Neural crest cell (in vitro differentiated cells): ENCODE measurements around the gene SCMH1. TPM values are rescaled to one million over a fixed set of nuclear protein-coding genes. Genes with fewer than 3 reads are reported as not detected.

Source experiments
- DNase-seq: peaks from one replicate; pipeline ENCODE4 v3.0.0; 2021; ENCODE audit warnings: low read depth, mixed read lengths, low spot score
- H3K27ac Mint-ChIP-seq: one replicate; pipeline ENCODE4 v1.8.0; 2021; ENCODE audit warnings: mild to moderate bottlenecking, mixed read lengths; ENCODE audit not compliant: unreplicated experiment
- H3K27me3 Mint-ChIP-seq: 2 replicates; pipeline ENCODE4 v1.8.0; 2021; ENCODE audit warnings: low read depth, mild to moderate bottlenecking, mixed read lengths
- H3K36me3 Mint-ChIP-seq: 2 replicates; pipeline ENCODE4 v1.8.0; 2021; ENCODE audit warnings: low read depth, mild to moderate bottlenecking, mixed read lengths
- H3K4me1 Mint-ChIP-seq: 2 replicates; pipeline ENCODE4 v1.8.0; 2021; ENCODE audit warnings: mixed read lengths
- H3K4me3 Mint-ChIP-seq: one replicate; pipeline ENCODE4 v1.8.0; 2021; ENCODE audit warnings: mild to moderate bottlenecking, mixed read lengths
- H3K9me3 Mint-ChIP-seq: 2 replicates; pipeline ENCODE4 v1.8.0; 2021; ENCODE audit warnings: mixed read lengths
- CTCF ChIP-seq: fragments of 200-600 bp; sonication (generic); conservative IDR thresholded peaks from 2 replicates; pipeline ENCODE4 v1.5.0; 2021; ENCODE audit warnings: antibody characterized with exemption, mild to moderate bottlenecking
- total RNA-seq: library from RNA; stranded (reverse); gene quantifications from 2 replicates; pipeline ENCODE4 v1.2.1, GENCODE V29; 2021

Gene SCMH1
- total RNA-seq, 1 donor from 2014 or later = 50.6 TPM

GRCh38 chr1:40998668-40999067 lies 243.4 kb downstream of the SCMH1 start:
- TF ChIP-seq CTCF = no peak
- Mint-ChIP-seq H3K27me3 (no peaks in the 10 kb centered on the region), H3K36me3 (peaks cover 32% of the 10 kb centered on the region), H3K4me3 (no peak overlapping the region), H3K9me3 (no peaks in the 10 kb centered on the region), H3K4me1 (no peaks in the 10 kb centered on the region), H3K27ac (no peak overlapping the region)
- DNase-seq = no peak

GRCh38 chr1:40997096-40997495 lies 245.0 kb downstream of the SCMH1 start:
- no peak for TF ChIP-seq CTCF
- Mint-ChIP-seq H3K27ac (no peak overlapping the region), H3K4me1 (no peaks in the 10 kb centered on the region), H3K4me3 (no peak overlapping the region), H3K36me3 (peaks cover 32% of the 10 kb centered on the region), H3K27me3 (no peaks in the 10 kb centered on the region), H3K9me3 (no peaks in the 10 kb centered on the region)
- DNase-seq = no peak

- Mint-ChIP-seq H3K27ac (no peak overlapping the region), H3K27me3 (no peaks in the 10 kb centered on the region), H3K9me3 (no peaks in the 10 kb centered on the region), H3K4me1 (no peaks in the 10 kb centered on the region), H3K4me3 (no peak overlapping the region), H3K36me3 (peaks cover 36% of the 10 kb centered on the region)
- no peak for DNase-seq
- TF ChIP-seq CTCF = no peak
Observed at GRCh38 chr1:40989066-40989465, 253.0 kb downstream of the SCMH1 start.

- H3K4me1 Mint-ChIP-seq = peaks cover 1% of the 10 kb centered on the region
- TF ChIP-seq CTCF = no peak
- H3K9me3 Mint-ChIP-seq = no peaks in the 10 kb centered on the region
- H3K27me3 Mint-ChIP-seq = no peaks in the 10 kb centered on the region
- peaks cover 38% of the 10 kb centered on the region for H3K36me3 Mint-ChIP-seq
- no peak overlapping the region for H3K4me3 Mint-ChIP-seq
- DNase-seq = no peak
- no peak overlapping the region for H3K27ac Mint-ChIP-seq
Observed at GRCh38 chr1:40988280-40988679, 253.8 kb downstream of the SCMH1 start.

GRCh38 chr1:40987439-40988276 lies 254.4 kb downstream of the SCMH1 start:
- no peak for TF ChIP-seq CTCF
- DNase-seq = no peak
- Mint-ChIP-seq H3K27ac (no peak overlapping the region), H3K36me3 (peaks cover 40% of the 10 kb centered on the region), H3K4me3 (no peak overlapping the region), H3K9me3 (no peaks in the 10 kb centered on the region), H3K4me1 (peaks cover 4% of the 10 kb centered on the region), H3K27me3 (no peaks in the 10 kb centered on the region)
